ENCODE results near the gene METTL2B.
A peak's percentile ranks its signal among the peaks of the same experiment; 100 is the strongest.
"Not testable (repeated sequence)": the region's sequence is repeated elsewhere in the genome, so short reads cannot be mapped to it uniquely, and the experiment has no call there.

Gene METTL2B

DNA sequence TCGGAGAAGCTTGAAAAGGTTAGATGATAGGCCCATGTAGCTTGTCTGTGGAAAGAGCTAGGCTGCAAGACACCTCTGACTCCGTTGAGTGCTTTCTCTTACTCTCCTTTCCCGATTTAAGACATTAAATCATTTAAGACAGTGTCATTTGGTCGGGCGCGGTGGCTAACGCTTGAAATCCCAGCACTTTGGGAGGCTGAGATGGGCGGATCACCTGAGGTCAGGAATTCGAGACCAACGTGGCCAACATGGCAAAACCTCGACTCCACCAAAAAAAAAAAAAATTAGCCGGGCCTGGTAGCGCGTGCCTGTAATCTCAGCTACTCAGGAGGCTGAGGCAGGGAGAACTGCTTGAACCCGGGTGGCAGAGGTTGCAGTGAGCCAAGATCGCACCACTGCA is 52.6 kb downstream of the METTL2B start:
- DNase-seq: not testable (repeated sequence)

DNA sequence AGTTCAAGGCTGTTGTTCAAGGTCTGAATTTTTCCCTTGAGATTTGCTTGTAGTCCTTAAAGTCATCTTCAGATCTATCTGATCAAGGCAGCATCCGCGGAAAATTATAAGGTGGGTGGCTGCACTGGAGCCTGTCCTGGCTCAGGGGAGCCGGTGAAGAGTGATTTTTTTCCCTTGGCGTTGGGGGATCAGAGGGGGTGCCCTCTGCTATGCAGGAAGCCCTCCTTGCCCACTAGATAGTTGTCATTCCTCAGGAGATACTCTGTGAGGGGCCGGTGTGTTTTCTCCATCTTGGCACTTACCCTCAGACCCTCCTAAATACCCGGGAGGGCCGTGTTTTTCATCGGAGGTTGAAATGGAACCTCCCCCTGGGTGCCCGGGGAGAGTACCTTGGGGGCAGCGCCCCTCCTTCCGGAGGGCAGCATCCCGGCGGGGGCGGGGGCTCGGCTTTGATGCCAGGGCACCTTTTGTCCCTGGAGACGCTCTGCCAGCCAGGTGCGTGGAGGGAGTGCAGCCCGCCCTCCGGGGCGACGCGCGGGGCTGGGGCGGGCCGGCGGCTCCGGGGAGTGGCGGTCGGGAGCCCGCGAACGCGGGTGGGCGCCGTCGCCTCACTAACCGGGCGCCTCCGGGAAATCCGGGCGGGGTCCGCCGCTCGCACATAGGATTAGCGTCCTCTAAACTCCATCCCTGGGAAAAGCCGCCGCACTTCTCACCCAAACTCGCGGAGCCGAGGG is 53.7 kb downstream of the METTL2B start:
- not testable (repeated sequence) for DNase-seq

GRCh38 chr7:128530855-128531104 is 54.2 kb downstream of the METTL2B start:
- no peak for DNase-seq

GRCh38 chr7:128531105-128531954 is 54.8 kb downstream of the METTL2B start:
- DNase-seq: peak; percentile 94

DNA sequence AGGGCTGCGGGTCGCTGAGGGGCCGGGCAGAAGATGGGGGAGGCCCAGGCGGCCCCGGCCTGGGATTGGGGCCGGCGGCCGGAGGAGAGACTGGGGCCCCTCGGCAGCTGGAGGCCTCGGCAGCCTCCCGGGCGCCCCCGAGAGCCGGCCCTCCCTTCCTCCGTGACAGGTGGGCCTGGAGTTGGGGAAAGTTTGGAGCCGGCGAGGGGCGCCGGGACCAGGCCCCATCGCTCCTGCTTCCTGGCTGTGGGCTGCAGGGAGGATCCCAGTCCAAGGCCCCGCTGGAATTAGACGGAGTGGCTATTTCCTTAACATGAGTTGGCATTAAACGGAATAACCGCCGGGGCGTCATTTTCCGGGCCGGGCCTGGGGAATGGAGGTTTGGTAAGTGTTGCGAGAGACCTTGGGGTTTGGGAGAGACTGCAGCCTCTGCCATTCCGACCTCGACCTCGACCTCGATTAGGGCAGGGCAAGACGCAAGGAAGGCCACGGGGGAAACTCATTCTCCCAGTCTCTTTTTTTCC is 55.5 kb downstream of the METTL2B start:
- DNase-seq: peak; percentile 59

- DNase-seq: not testable (repeated sequence)
These were observed 56.4 kb downstream of the METTL2B start for GRCh38 chr7:128532956-128533355.

DNA sequence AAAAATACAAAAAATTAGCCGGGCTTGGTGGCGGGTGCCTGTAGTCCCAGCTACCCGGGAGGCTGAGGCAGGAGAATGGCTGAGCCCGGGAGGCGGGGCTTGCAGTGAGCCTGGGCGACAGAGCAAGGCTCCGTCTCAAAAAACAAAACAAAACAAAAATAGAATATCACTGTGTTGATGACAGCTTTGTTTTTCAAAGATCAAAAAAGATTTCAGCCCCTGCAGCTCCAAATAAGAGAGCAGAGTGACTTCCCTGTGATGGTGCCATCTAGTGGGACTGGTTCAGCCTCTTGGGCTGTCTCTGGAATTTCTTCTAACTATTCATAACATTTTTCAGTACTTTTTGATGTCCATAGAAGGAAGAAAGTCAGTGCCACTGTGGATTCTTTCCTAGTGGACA is 60.9 kb downstream of the METTL2B start:
- not testable (repeated sequence) for DNase-seq

DNA sequence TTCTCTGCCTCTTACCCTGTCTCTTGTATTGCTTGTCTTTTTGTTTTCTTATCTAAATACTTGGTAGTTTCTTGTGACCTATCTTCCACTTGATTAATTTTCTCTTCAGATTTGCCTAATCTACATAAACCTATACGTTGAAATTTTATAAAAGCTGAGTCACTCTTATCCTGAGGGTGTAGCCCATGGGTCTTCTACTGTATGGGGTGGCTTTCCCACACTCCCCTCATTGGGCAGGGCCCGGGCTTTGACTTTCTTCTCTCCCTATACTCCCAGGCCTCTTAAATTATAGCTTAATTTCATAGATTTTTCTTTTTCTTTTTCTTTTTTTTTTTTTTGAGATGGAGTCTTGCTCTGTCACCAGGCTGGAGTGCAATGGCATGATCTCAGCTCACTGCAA is 66.0 kb downstream of the METTL2B start:
- DNase-seq: not testable (repeated sequence)

- not testable (repeated sequence) for DNase-seq
These were observed 66.8 kb downstream of the METTL2B start for GRCh38 chr7:128543300-128543699.

DNA sequence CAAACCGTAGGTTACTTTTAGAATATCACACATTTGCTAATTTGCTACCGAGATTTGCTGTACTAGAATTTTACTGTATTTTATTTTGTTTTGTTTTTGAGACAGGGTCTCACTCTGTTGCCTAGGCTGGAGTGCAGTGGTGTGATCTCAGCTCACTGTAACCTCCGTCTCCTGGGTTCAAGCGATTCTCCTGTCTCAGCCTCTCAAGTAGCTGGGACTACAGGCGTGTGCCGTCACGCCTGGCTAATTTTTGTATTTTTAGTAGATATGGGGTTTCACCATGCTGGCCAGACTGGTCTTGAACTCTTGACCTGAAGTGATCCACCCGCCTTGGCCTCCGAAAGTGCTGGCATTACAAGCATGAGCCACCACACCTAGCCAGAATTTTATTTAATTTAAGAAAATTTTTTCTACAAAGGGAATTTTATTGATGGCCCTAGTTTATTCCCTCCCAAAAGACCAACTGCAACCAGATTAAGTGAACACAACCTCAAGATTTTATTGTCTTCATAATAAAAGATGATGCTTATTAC is 69.8 kb downstream of the METTL2B start:
- not testable (repeated sequence) for DNase-seq

GRCh38 chr7:128550920-128551319 is 74.4 kb downstream of the METTL2B start:
- DNase-seq: no peak

- DNase-seq: not testable (repeated sequence)
These were observed 77.8 kb downstream of the METTL2B start for GRCh38 chr7:128554394-128554793.

Data from right hindlimb (tissue), 1 donor.